Right lobe of liver (tissue), 6 donors: ENCODE measurements around the gene C3orf18. TPM values are rescaled to one million over a fixed set of nuclear protein-coding genes. Genes with fewer than 3 reads are reported as not detected.

Experiments used
- ATAC-seq, 4 donors: fragments of 200-7000 bp; cut with Tn5 transposase; one replicate each; pipeline ENCODE4 v1.9.1; 2020; ENCODE audit warnings: mild to moderate bottlenecking in 4 of 4, moderate library complexity in 4 of 4
- DNase-seq, 3 donors: peaks; one replicate each; pipeline ENCODE4 v3.0.0-alpha.2; 2020
- H3K27ac ChIP-seq, 3 donors: fragments of 200-600 bp; one replicate each; pipeline ENCODE4 v1.8.0; 2022
- H3K27me3 ChIP-seq, 2 donors: fragments of 200-600 bp; one replicate each; pipeline ENCODE4 v1.8.0; 2022
- H3K36me3 ChIP-seq, 4 donors: fragments of 200-600 bp; sonication (generic) in 1 of 4; one replicate each; pipeline versions ENCODE4 v1.5.1 to v1.8.0; 2017 to 2022; ENCODE audit warnings: control low read depth in 1 of 4
- H3K4me1 ChIP-seq, 4 donors: fragments of 200-600 bp; sonication (generic) in 1 of 4; one replicate each; pipeline versions ENCODE4 v1.5.1 to v1.8.0; 2017 to 2022; ENCODE audit warnings: control low read depth in 1 of 4
- H3K4me3 ChIP-seq, 3 donors: fragments of 200-600 bp; one replicate each; pipeline ENCODE4 v1.8.0; 2022
- H3K9me3 ChIP-seq, 4 donors: fragments of 200-600 bp; sonication (generic) in 1 of 4; one replicate each; pipeline versions ENCODE4 v1.5.1 to v1.8.0; 2017 to 2022; ENCODE audit warnings: control low read depth in 1 of 4
- POLR2A ChIP-seq: fragments of 450-650 bp; IDR thresholded peaks from one replicate; pipeline ENCODE4 v1.6.1; 2017; ENCODE audit warnings: antibody characterized with exemption, mild to moderate bottlenecking
- WGBS: methylation state at CpG from one replicate; pipeline ENCODE4 v1.1.6; 2018; ENCODE audit warnings: low coverage, low lambda C conversion rate; ENCODE audit not compliant: insufficient coverage; ENCODE audit errors: missing lambda C conversion rate; 5-methylcytosine and 5-hydroxymethylcytosine counted together
- intact Hi-C, 2 donors: fragments of 100-400 bp; cut with DNase I; formaldehyde crosslinking; loops; one replicate each; pipeline versions ENCODE4 v1.11.2 to v1.14.1; 2022
- total RNA-seq, 6 experiments: library from RNA; depleted of rRNA in 2 of 6; stranded (reverse); fragments of >200 nt in 2 of 6; fragmentation: NEBNext Ultra II Directional in 3 of 6; extraction: Animal tissue kit (Norgen Biotek cat#: 25700) in 3 of 6; gene quantifications; one replicate each; pipeline versions ENCODE4 v1.1.0 to v1.2.4, GENCODE V29; 2016 to 2023
- TF ChIP-seq, protein P1 (sequence below), 4 donors: fragments of 200-600 bp in 3 of 4; fragments of 450-650 bp in 1 of 4; IDR thresholded peaks; one replicate each; pipeline versions ENCODE4 v1.5.1 to v1.8.0; 2016 to 2022; ENCODE audit warnings: antibody characterized with exemption in 4 of 4, mild to moderate bottlenecking in 2 of 4
- donor health status: DM: no; HTN: yes; CAD: no.
- donor health status: DM: no; HTN: no; CAD: no.
- donor health status: DM: no; HTN: no; CAD: no.
- donor health status: DM: no; HTN: yes; CAD: no.
- donor health status: DM: no; HTN: yes; CAD: no.

C3orf18 gene
- total RNA-seq, 6 experiments from 2014 or later, result 2.0 to 7.8 (median 2.8) TPM

GRCh38 chr3:50577348-50577747 lies 9.8 kb upstream of the C3orf18 start:
- no CpG with 5 or more reads among the region's 2 CpGs for WGBS
- TF ChIP-seq, protein P1, sequence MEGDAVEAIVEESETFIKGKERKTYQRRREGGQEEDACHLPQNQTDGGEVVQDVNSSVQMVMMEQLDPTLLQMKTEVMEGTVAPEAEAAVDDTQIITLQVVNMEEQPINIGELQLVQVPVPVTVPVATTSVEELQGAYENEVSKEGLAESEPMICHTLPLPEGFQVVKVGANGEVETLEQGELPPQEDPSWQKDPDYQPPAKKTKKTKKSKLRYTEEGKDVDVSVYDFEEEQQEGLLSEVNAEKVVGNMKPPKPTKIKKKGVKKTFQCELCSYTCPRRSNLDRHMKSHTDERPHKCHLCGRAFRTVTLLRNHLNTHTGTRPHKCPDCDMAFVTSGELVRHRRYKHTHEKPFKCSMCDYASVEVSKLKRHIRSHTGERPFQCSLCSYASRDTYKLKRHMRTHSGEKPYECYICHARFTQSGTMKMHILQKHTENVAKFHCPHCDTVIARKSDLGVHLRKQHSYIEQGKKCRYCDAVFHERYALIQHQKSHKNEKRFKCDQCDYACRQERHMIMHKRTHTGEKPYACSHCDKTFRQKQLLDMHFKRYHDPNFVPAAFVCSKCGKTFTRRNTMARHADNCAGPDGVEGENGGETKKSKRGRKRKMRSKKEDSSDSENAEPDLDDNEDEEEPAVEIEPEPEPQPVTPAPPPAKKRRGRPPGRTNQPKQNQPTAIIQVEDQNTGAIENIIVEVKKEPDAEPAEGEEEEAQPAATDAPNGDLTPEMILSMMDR (IDR thresholded peaks at IDR 0.05), result no peak
- TF ChIP-seq POLR2A, result no peak
- peaks cover 0 to 38% (median 21%) of the 10 kb centered on the region in 4 donors for H3K4me1 ChIP-seq
- DNase-seq (no peak), ATAC-seq (no peak)
- no peak overlapping the region for H3K27ac ChIP-seq
- H3K9me3 ChIP-seq, result no peaks in the 10 kb centered on the region
- peaks cover 0 to 3% (median 0%) of the 10 kb centered on the region in 4 donors for H3K36me3 ChIP-seq
- no peak overlapping the region for H3K4me3 ChIP-seq
- no peaks in the 10 kb centered on the region for H3K27me3 ChIP-seq
- intact Hi-C loops, result no loop called here

GRCh38 chr3:50575372-50575771 lies 7.8 kb upstream of the C3orf18 start:
- H3K27me3 ChIP-seq, result no peaks in the 10 kb centered on the region
- ATAC-seq (no peak), DNase-seq (no peak)
- 100% methylated on average over 4 of the region's 6 CpGs for WGBS
- H3K27ac ChIP-seq, result no peak overlapping the region
- intact Hi-C loops, result no loop called here
- no peak overlapping the region for H3K4me3 ChIP-seq
- H3K36me3 ChIP-seq, result peaks cover 0 to 3% (median 0%) of the 10 kb centered on the region in 4 donors
- no peak for TF ChIP-seq POLR2A
- TF ChIP-seq, protein P1 (IDR thresholded peaks at IDR 0.05), result no peak
- H3K9me3 ChIP-seq, result no peaks in the 10 kb centered on the region
- H3K4me1 ChIP-seq, result peaks cover 0 to 25% (median 10%) of the 10 kb centered on the region in 4 donors

DNA sequence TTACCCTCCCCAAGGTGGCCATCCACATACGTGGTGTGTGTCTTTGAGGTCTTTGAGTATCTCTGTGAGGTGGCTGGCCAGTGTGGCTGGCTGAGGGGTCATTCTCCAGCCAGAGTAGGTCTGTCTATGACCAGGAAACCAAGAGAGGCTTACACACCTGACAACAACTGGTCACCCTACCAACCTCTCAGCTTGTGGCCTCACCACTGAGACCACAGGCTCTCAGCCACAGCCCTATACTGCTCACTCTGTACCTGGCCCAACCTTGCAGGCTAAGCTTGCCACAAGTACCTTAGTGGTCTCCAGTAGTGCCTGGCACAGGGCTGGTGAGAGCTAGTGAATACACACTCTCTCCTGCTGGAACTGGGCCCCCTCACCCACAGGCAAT lies 6.9 kb upstream of the C3orf18 start:
- peaks cover 0 to 24% (median 10%) of the 10 kb centered on the region in 4 donors for H3K4me1 ChIP-seq
- 80% methylated on average over 1 of the region's 1 CpG for WGBS
- H3K27me3 ChIP-seq, result no peaks in the 10 kb centered on the region
- ATAC-seq (no peak), DNase-seq (no peak)
- no peak overlapping the region for H3K27ac ChIP-seq
- no peaks in the 10 kb centered on the region for H3K9me3 ChIP-seq
- no peak for TF ChIP-seq POLR2A
- TF ChIP-seq, protein P1 (IDR thresholded peaks at IDR 0.05), result no peak
- intact Hi-C loops, result loop anchor here in 1 of 2 donors (5.0 kb wide), 1 partner anchor 38 kb away; the partner anchor contains the start of gene CISH
- H3K36me3 ChIP-seq, result peaks cover 0 to 3% (median 0%) of the 10 kb centered on the region in 4 donors
- H3K4me3 ChIP-seq, result no peak overlapping the region

DNA sequence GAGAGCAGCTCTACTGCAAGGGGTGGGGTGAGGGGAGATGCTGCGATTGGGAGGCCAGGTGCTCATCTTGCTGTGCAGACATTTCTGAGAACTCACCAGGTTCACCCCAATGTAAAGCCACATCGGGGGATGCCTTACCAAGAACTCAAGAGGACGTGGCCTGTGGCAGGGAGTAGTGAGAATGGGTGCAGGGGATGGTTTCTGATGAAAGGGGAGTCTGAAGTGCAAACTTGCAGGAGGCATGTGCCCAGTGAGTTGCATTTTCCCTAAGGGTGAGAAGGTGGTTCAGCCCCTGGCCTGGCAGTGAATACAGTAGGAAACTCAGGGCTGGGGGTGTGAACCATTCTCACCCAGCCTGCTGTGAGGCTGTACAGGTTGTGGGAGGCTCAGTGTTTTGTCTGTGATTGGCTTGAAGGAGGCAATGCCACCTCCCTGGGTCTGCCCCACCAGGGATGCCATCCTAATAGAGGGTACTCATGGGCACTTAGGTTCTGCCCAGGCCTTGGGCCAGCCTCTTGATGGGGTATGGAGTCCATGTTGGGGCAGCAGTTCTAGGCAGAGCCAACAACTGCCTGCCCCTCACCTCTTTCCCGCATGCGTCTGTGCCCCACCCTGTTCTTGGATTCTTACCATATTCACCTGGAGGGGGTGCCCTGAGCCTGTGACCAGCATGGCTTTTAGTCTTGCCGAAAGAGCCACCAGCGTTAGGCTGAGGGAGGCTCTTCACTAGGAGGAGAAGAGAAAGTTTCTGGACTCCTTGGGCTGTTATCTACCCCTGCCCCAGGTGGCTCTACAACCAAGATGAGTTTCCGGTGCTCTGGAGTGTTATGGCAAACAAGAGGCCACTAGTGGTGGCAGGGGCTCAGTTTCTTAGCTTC lies 6.3 kb upstream of the C3orf18 start:
- TF ChIP-seq, protein P1 (IDR thresholded peaks at IDR 0.05), result peak in 1 of 4 donors; percentile 10
- TF ChIP-seq POLR2A, result no peak
- Histone ChIP-seq H3K9me3 (no peaks in the 10 kb centered on the region), H3K4me3 (no peak overlapping the region), H3K27ac (no peak overlapping the region), H3K27me3 (no peaks in the 10 kb centered on the region), H3K36me3 (peaks cover 0 to 3% (median 0%) of the 10 kb centered on the region in 4 donors), H3K4me1 (peaks cover 0 to 24% (median 10%) of the 10 kb centered on the region in 4 donors)
- intact Hi-C loops, result loop anchor here (2.0 to 5.0 kb wide), 2 partner anchors 38 to 39 kb away; partner anchors contain the start of gene CISH (in 1 of the 2)
- 68% methylated on average over 3 of the region's 8 CpGs for WGBS
- no peak for ATAC-seq
- DNase-seq, result no peak
